Measurements from ENCODE around the gene FOXP4.

GRCh38 chr6:41511443-41512060 lies 34.6 kb upstream of the FOXP4 start:
- TF ChIP-seq EZH2phosphoT487 (IDR thresholded peaks at IDR 0.05; ENCODE audit: borderline replicate concordance) (no peak), CTCF (IDR thresholded peaks at IDR 0.05 in 2 of 3, conservative IDR thresholded peaks at IDR 0.05 in 1 of 3; ENCODE audit: borderline replicate concordance in 1 of 3, insufficient read depth in 1 of 3, low read depth in 2 of 3, low read length in 2 of 3) (no peak)

All from HCT116 (cell line).